Ramos (cell line): Measurements from ENCODE around the gene RTN4R.

Source experiments
- in situ Hi-C: fragments of 300-500 bp; cut with MboI; formaldehyde crosslinking; loops from one replicate; pipeline ENCODE4 v1.14.3; 2022; ENCODE audit warnings: low sequenced_read_pairs; ENCODE audit not compliant: unreplicated experiment

The RTN4R gene

GRCh38 chr22:20244691-20245576, 23.2 kb downstream of the RTN4R start:
- in situ Hi-C loops, result no loop called here

GRCh38 chr22:20244250-20244648, 23.9 kb downstream of the RTN4R start:
- in situ Hi-C loops, result no loop called here

- in situ Hi-C loops, result no loop called here
These were observed 24.4 kb downstream of the RTN4R start for GRCh38 chr22:20243537-20244249.

GRCh38 chr22:20243176-20243536, 25.0 kb downstream of the RTN4R start:
- in situ Hi-C loops, result no loop called here

- in situ Hi-C loops, result no loop called here
These were observed 25.5 kb downstream of the RTN4R start for GRCh38 chr22:20242393-20243175.

GRCh38 chr22:20241579-20242392, 26.3 kb downstream of the RTN4R start:
- in situ Hi-C loops, result no loop called here

- in situ Hi-C loops, result no loop called here
These were observed 27.2 kb downstream of the RTN4R start for GRCh38 chr22:20240900-20241299.

- in situ Hi-C loops, result no loop called here
These were observed 27.7 kb downstream of the RTN4R start for GRCh38 chr22:20240447-20240764.

- in situ Hi-C loops, result loop anchor here (5.0 kb wide), 2 partner anchors 53 to 83 kb away; no protein-coding TSS in a partner anchor
These were observed 28.3 kb downstream of the RTN4R start for GRCh38 chr22:20239676-20240446.

- in situ Hi-C loops, result loop anchor here (5.0 kb wide), 2 partner anchors 52 to 82 kb away; no protein-coding TSS in a partner anchor
These were observed 29.0 kb downstream of the RTN4R start for GRCh38 chr22:20238901-20239675.

- in situ Hi-C loops, result loop anchor here (5.0 kb wide), 2 partner anchors 51 to 81 kb away; no protein-coding TSS in a partner anchor
These were observed 29.6 kb downstream of the RTN4R start for GRCh38 chr22:20238536-20238900.

- in situ Hi-C loops, result loop anchor here (5.0 kb wide), 2 partner anchors 50 to 80 kb away; no protein-coding TSS in a partner anchor
These were observed 30.4 kb downstream of the RTN4R start for GRCh38 chr22:20237480-20238440.

- in situ Hi-C loops, result loop anchor here (5.0 kb wide), 2 partner anchors 49 to 79 kb away; no protein-coding TSS in a partner anchor
These were observed 31.9 kb downstream of the RTN4R start for GRCh38 chr22:20236052-20236717.

- in situ Hi-C loops, result loop anchor here (5.0 kb wide), 2 partner anchors 48 to 78 kb away; no protein-coding TSS in a partner anchor
These were observed 32.6 kb downstream of the RTN4R start for GRCh38 chr22:20235389-20235991.

- in situ Hi-C loops, result loop anchor here (5.0 kb wide), 2 partner anchors 48 to 78 kb away; no protein-coding TSS in a partner anchor
These were observed 33.2 kb downstream of the RTN4R start for GRCh38 chr22:20234760-20235388.

GRCh38 chr22:20234314-20234682, 33.8 kb downstream of the RTN4R start:
- in situ Hi-C loops, result no loop called here
